Osteoblast (primary cell): ENCODE data around the gene TTC19. TPM values are rescaled to one million over a fixed set of nuclear protein-coding genes. Genes with fewer than 3 reads are reported as not detected.

Experiments used
- DNase-seq: peaks from one replicate; pipeline ENCODE4 v3.0.0; 2011; ENCODE audit warnings: low spot score, mixed read lengths; ENCODE audit not compliant: insufficient read length; ENCODE audit errors: missing footprints
- H2AFZ ChIP-seq: 2 replicates; pipeline ENCODE4 v1.6.0; 2011; ENCODE audit warnings: mild to moderate bottlenecking, low read length
- H3K27ac ChIP-seq: 2 replicates; pipeline ENCODE4 v1.5.1; 2011; ENCODE audit warnings: mild to moderate bottlenecking, low read depth, low read length, moderate library complexity
- H3K27me3 ChIP-seq: 2 replicates; pipeline ENCODE4 v1.6.0; 2012; ENCODE audit warnings: mild to moderate bottlenecking, control low read depth, inconsistent platforms, low read length, moderate library complexity; ENCODE audit not compliant: insufficient read depth
- H3K36me3 ChIP-seq: 2 replicates; pipeline ENCODE4 v1.5.1; 2011; ENCODE audit warnings: mild to moderate bottlenecking, low read length, control low read depth, moderate library complexity; ENCODE audit not compliant: insufficient read depth
- H3K4me1 ChIP-seq: 2 replicates; pipeline ENCODE4 v1.5.1; 2011; ENCODE audit warnings: mild to moderate bottlenecking, low read length, control low read depth, moderate library complexity; ENCODE audit not compliant: insufficient read depth
- H3K4me2 ChIP-seq: 2 replicates; pipeline ENCODE4 v1.6.0; 2011; ENCODE audit warnings: mild to moderate bottlenecking, low read length; ENCODE audit not compliant: insufficient read depth
- H3K4me3 ChIP-seq: fragments of 200-600 bp; sonication (generic); 3 replicates; pipeline ENCODE4 v1.5.1; 2012; ENCODE audit warnings: mild to moderate bottlenecking, low read length, inconsistent platforms; ENCODE audit not compliant: insufficient read depth
- H3K79me2 ChIP-seq: 2 replicates; pipeline ENCODE4 v1.6.0; 2012; ENCODE audit warnings: mild to moderate bottlenecking, low read length, control low read depth, inconsistent platforms; ENCODE audit not compliant: insufficient read depth
- H3K9me3 ChIP-seq: 2 replicates; pipeline ENCODE4 v1.5.1; 2011; ENCODE audit warnings: low read depth, low read length, control low read depth
- H4K20me1 ChIP-seq: 2 replicates; pipeline ENCODE4 v1.6.0; 2012; ENCODE audit warnings: mild to moderate bottlenecking, low read length, control low read depth; ENCODE audit not compliant: insufficient read depth
- CTCF ChIP-seq: IDR thresholded peaks from 2 replicates; pipeline ENCODE4 v1.5.1; 2011; ENCODE audit warnings: mild to moderate bottlenecking, low read depth, low read length, moderate library complexity; ENCODE audit errors: extremely low read depth
- total RNA-seq: library from RNA; depleted of rRNA; stranded (reverse); fragments of >200 nt; gene quantifications from 2 replicates; pipeline ENCODE4 v1.2.3, GENCODE V29; 2012

TTC19 gene
- total RNA-seq, 1 donor, result 31.8 TPM

- Histone ChIP-seq H4K20me1 (no peaks in the 10 kb centered on the region), H3K36me3 (peaks cover 56% of the 10 kb centered on the region), H3K4me3 (no peak overlapping the region), H3K4me1 (peaks cover 4% of the 10 kb centered on the region), H2AFZ (no peak overlapping the region), H3K4me2 (no peak overlapping the region), H3K79me2 (peaks cover 48% of the 10 kb centered on the region), H3K27ac (no peak overlapping the region), H3K9me3 (no peaks in the 10 kb centered on the region), H3K27me3 (no peaks in the 10 kb centered on the region)
- no peak for DNase-seq
- no peak for TF ChIP-seq CTCF
These were observed 19.7 kb downstream of the TTC19 start for GRCh38 chr17:16019347-16019746.

DNA sequence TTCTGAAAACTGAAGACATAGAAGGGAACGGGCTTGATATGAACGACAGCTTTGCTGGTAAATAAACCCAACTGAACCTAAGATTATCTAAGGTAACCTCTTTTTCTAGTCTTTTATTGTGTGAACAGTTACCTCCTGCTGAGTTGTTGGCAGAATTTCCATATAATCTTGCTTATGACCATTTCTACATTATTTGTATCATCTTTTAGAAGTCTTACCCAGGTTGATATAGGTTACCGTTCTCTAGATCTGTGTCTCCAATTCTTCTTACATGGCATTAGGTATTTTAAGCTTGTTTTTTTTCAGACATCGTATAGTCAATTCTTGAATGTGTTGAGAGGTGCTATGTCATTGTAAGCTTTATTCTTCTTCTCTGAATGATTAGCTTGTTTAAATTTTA lies 24.3 kb downstream of the TTC19 start:
- DNase-seq, result no peak
- H3K4me3 ChIP-seq, result no peak overlapping the region
- peaks cover 39% of the 10 kb centered on the region for H3K79me2 ChIP-seq
- H2AFZ ChIP-seq, result no peak overlapping the region
- H3K27ac ChIP-seq, result no peak overlapping the region
- H3K27me3 ChIP-seq, result no peaks in the 10 kb centered on the region
- H3K4me1 ChIP-seq, result peaks cover 16% of the 10 kb centered on the region
- no peak for TF ChIP-seq CTCF
- H4K20me1 ChIP-seq, result peaks cover 5% of the 10 kb centered on the region
- H3K4me2 ChIP-seq, result no peak overlapping the region
- H3K9me3 ChIP-seq, result no peaks in the 10 kb centered on the region
- H3K36me3 ChIP-seq, result peaks cover 62% of the 10 kb centered on the region

GRCh38 chr17:16025202-16025601 lies 25.6 kb downstream of the TTC19 start:
- DNase-seq, result no peak
- H3K36me3 ChIP-seq, result peaks cover 67% of the 10 kb centered on the region
- no peaks in the 10 kb centered on the region for H3K27me3 ChIP-seq
- H4K20me1 ChIP-seq, result peaks cover 5% of the 10 kb centered on the region
- no peaks in the 10 kb centered on the region for H3K9me3 ChIP-seq
- H3K79me2 ChIP-seq, result peaks cover 34% of the 10 kb centered on the region
- H3K4me3 ChIP-seq, result no peak overlapping the region
- no peak overlapping the region for H2AFZ ChIP-seq
- TF ChIP-seq CTCF, result no peak
- H3K4me1 ChIP-seq, result peaks cover 19% of the 10 kb centered on the region
- no peak overlapping the region for H3K4me2 ChIP-seq
- H3K27ac ChIP-seq, result no peak overlapping the region

DNA sequence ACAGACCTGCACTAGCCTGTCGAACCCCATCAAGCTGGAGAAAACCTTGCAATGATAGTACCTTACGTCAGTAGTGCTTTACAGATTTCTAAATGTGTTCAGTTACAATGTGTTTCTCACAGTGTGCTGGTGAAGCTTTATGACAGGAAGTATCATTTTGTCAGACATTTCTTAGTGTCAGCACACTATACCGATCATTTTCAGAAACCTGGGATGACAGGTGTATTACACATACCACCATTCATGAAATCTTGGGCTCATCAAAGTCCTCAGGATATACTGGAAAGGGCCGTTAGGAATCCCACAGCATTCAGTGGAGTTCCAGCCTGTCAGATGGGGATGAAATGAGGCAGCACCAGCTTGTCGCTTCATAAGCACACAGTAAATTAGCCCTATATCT lies 27.3 kb downstream of the TTC19 start:
- no peaks in the 10 kb centered on the region for H3K9me3 ChIP-seq
- H3K4me3 ChIP-seq, result no peak overlapping the region
- H3K79me2 ChIP-seq, result peaks cover 22% of the 10 kb centered on the region
- TF ChIP-seq CTCF, result no peak
- peaks cover 79% of the 10 kb centered on the region for H3K36me3 ChIP-seq
- H3K4me2 ChIP-seq, result no peak overlapping the region
- peaks cover 19% of the 10 kb centered on the region for H3K4me1 ChIP-seq
- no peak overlapping the region for H2AFZ ChIP-seq
- no peak for DNase-seq
- H4K20me1 ChIP-seq, result peaks cover 5% of the 10 kb centered on the region
- H3K27me3 ChIP-seq, result no peaks in the 10 kb centered on the region
- no peak overlapping the region for H3K27ac ChIP-seq
